NCI-H1092 (cell line): Measurements from ENCODE around the gene PIGBOS1.
"Not testable (repeated sequence)": the region's sequence is repeated elsewhere in the genome, so short reads cannot be mapped to it uniquely, and the experiment has no call there.

ENCODE experiments used
- DNase-seq: peaks from one replicate; lab custom pipeline; 2025; lab: John Stamatoyannopoulos, UW

PIGBOS1 gene

GRCh38 chr15:55290528-55291057, 28.3 kb downstream of the PIGBOS1 start:
- DNase-seq, result peak; percentile 24

GRCh38 chr15:55289746-55290527, 29.0 kb downstream of the PIGBOS1 start, which contains the start of gene RAB27A:
RAB27A (minus strand) TSS chr15:55289813; CDS start chr15:55234934, 54,879 bp downstream.
- no peak for DNase-seq

- DNase-seq, result no peak
Observed at GRCh38 chr15:55289011-55289745, 29.7 kb downstream of the PIGBOS1 start.

GRCh38 chr15:55288006-55288717, 30.8 kb downstream of the PIGBOS1 start:
- DNase-seq, result no peak

- DNase-seq, result not testable (repeated sequence)
Observed at GRCh38 chr15:55286442-55287189, 32.3 kb downstream of the PIGBOS1 start.

GRCh38 chr15:55284426-55284825, 34.5 kb downstream of the PIGBOS1 start:
- no peak for DNase-seq

- no peak for DNase-seq
Observed at GRCh38 chr15:55283379-55284147, 35.4 kb downstream of the PIGBOS1 start.

- no peak for DNase-seq
Observed at GRCh38 chr15:55282284-55282833, 36.6 kb downstream of the PIGBOS1 start.

- no peak for DNase-seq
Observed at GRCh38 chr15:55281517-55282228, 37.2 kb downstream of the PIGBOS1 start.

GRCh38 chr15:55280589-55280988, 38.3 kb downstream of the PIGBOS1 start:
- not testable (repeated sequence) for DNase-seq

GRCh38 chr15:55279746-55280351, 39.1 kb downstream of the PIGBOS1 start:
- DNase-seq, result no peak

GRCh38 chr15:55279100-55279745, 39.7 kb downstream of the PIGBOS1 start:
- no peak for DNase-seq

GRCh38 chr15:55277715-55278114, 41.2 kb downstream of the PIGBOS1 start:
- no peak for DNase-seq

- no peak for DNase-seq
Observed at GRCh38 chr15:55277116-55277564, 41.8 kb downstream of the PIGBOS1 start.

GRCh38 chr15:55276324-55276723, 42.6 kb downstream of the PIGBOS1 start:
- DNase-seq, result no peak

- no peak for DNase-seq
Observed at GRCh38 chr15:55270291-55270690, 48.6 kb downstream of the PIGBOS1 start.

GRCh38 chr15:55268176-55268695, 50.7 kb downstream of the PIGBOS1 start:
- no peak for DNase-seq

- DNase-seq, result no peak
Observed at GRCh38 chr15:55267401-55268175, 51.3 kb downstream of the PIGBOS1 start.
